ENCODE results near the gene FBXO9. TPM values are rescaled to one million over a fixed set of nuclear protein-coding genes. Genes with fewer than 3 reads are reported as not detected.
A peak's percentile ranks its signal among the peaks of the same experiment; 100 is the strongest.

Gene FBXO9
- 36.7 TPM for polyA plus RNA-seq (2013, experiment 1 of 4)
- 36.6 TPM for polyA plus RNA-seq (2013, experiment 2 of 4)
- 36.0 TPM for polyA plus RNA-seq (2013, experiment 3 of 4)
- 34.1 TPM for polyA plus RNA-seq (2013, experiment 4 of 4)

DNA sequence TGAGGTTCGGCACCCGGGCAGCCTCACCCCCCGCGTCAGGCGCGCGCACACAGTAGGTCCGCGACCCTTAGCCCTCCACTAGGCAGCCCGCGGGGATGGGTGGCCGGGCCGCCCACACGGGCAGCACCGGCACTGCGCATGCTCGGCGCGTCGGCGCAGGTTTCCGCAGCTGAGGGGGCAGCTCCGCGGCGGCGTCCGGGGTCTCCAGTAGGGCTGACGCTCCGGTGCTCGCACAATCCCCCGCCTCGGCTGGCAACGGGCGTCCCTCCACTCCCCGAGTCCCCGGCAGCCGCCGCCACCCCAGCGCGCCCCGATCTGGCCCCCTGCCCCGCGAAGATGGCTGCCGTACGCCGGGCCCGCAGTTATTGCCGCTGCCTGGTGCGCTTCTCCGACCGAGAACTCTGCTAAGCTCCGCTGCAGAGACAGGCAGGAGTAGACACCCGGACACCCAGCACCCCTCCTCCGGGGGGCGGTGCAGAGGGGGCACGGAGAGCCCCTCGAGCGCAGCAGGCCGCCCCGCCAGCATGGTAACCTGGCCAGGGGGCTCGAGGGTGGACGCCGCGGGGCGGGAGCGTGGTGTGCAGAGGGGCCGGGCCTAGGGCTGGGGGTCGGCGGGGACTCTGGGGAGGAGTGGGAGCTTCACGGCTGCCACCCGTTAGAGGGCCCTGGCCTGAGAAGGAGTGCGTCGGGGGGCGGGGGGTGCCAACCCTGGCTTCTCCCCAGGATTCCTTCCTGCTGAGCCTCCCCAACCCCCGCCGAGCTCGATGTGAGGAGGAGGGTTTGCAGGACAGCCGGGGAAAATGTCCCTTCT, at the start of gene FBXO9:
FBXO9 (plus strand) TSS at position 139 of the 811 bp plus-strand sequence; CDS start at position 525, 386 bp downstream.
- H3K4me3 ChIP-seq (ENCODE audit: insufficient read depth, low read depth, low read length) = peak within 1 kb of the TSS; percentile 99
- WGBS, 2 experiments = 0% methylated on average over 78 of the region's 78 CpGs
- H3K27ac ChIP-seq (ENCODE audit: insufficient read depth, low read depth, low read length, poor library complexity, severe bottlenecking) = no peak within 1 kb of the TSS

DNA sequence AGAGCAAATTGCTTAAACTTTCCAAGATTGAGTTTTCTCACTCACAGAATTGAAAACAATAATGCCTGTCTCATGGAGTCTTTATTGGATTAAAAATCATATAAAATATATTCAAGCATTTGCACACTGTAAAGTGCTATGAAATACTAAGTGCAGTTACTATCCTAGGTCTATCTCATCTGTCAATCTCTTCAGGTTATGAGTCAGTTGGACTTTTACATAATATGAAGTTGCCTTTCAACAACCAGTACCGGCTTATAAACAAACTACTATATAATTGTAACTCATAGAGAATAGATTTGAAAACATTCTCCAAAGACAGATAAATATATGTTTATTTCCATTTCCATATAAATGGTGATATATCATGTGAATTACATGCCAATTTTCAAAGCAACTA, 49.7 kb upstream of the FBXO9 start:
- WGBS, 2 experiments = no CpG with 5 or more reads among the region's 1 CpG
- Histone ChIP-seq H3K36me3 (ENCODE audit: control insufficient read depth, insufficient read depth, low read length) (peaks cover 45% of the 10 kb centered on the region), H3K27me3 (ENCODE audit: control insufficient read depth, insufficient read depth, low read length, poor library complexity, severe bottlenecking) (no peaks in the 10 kb centered on the region), H3K4me3 (ENCODE audit: insufficient read depth, low read depth, low read length) (no peak overlapping the region), H3K4me1 (ENCODE audit: control insufficient read depth, insufficient read depth, low read length) (no peaks in the 10 kb centered on the region), H3K9me3 (ENCODE audit: control insufficient read depth, low read length) (no peaks in the 10 kb centered on the region), H3K27ac (ENCODE audit: insufficient read depth, low read depth, low read length, poor library complexity, severe bottlenecking) (no peak overlapping the region)

More for the DNA sequence above, at the start of gene FBXO9:
- Histone ChIP-seq H3K27me3 (ENCODE audit: control insufficient read depth, insufficient read depth, low read length, poor library complexity, severe bottlenecking) (peaks cover 9% of the 10 kb centered on the region), H3K36me3 (ENCODE audit: control insufficient read depth, insufficient read depth, low read length) (no peaks in the 10 kb centered on the region), H3K4me1 (ENCODE audit: control insufficient read depth, insufficient read depth, low read length) (no peaks in the 10 kb centered on the region), H3K9me3 (ENCODE audit: control insufficient read depth, low read length) (no peaks in the 10 kb centered on the region)

DNA sequence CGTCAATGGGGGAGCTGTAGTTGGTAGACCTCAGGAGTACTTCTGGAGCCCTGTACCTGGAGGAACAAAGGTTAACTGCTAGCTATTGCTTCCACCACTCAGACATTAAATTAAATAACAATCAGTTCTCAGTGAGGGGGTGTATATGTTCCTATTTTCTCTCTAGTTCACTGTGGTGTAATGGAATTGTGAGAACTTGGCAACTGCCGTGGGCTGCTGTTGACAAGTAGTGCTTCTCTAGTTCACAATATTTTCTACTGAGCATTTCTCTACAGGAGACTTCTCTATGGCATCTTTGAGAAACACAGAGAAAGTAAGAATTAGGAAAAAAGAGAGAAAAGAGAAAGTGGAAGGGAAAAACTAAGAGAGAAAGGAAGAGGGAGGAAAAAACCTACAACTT, 46.8 kb upstream of the FBXO9 start:
- Histone ChIP-seq H3K27ac (ENCODE audit: insufficient read depth, low read depth, low read length, poor library complexity, severe bottlenecking) (no peak overlapping the region), H3K36me3 (ENCODE audit: control insufficient read depth, insufficient read depth, low read length) (peaks cover 22% of the 10 kb centered on the region), H3K4me1 (ENCODE audit: control insufficient read depth, insufficient read depth, low read length) (no peaks in the 10 kb centered on the region), H3K9me3 (ENCODE audit: control insufficient read depth, low read length) (no peaks in the 10 kb centered on the region), H3K27me3 (ENCODE audit: control insufficient read depth, insufficient read depth, low read length, poor library complexity, severe bottlenecking) (no peaks in the 10 kb centered on the region), H3K4me3 (ENCODE audit: insufficient read depth, low read depth, low read length) (no peak overlapping the region)
- WGBS, 2 experiments = 98 to 100% methylated on average over 2 of the region's 2 CpGs

DNA sequence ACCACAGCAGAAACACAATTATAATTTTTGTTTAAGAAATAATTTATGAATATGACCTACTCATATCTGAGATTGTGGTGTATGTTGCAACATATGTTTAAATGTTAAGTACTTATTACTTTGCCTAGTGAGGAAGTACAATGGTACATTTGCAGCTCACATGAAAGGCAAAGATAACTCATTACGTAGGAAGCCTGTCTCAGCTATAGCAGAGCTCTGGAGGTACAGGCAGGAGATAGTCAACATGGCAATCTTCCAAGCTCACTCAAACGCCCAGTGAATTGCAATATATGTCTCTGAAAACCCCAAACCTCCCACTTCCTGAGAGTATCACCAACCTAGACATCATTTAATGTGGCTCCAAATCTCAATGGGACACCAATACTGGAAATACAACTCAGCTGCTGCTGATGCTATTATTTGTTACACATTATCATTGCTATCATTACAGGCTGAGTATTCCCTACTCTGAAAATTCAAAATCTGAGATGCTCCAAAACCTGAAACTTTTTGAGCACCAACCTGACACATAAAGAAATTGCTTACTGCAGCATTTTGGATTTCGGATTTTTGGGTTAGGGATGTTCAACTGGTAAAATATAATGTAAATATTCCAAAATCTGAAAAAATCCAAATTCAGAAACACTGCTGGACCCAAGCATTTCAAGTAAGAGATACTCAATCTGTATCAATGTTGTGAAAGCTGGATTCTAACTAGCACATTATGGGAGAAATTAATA, 45.0 kb upstream of the FBXO9 start:
- H3K27ac ChIP-seq (ENCODE audit: insufficient read depth, low read depth, low read length, poor library complexity, severe bottlenecking) = no peak overlapping the region
- H3K36me3 ChIP-seq (ENCODE audit: control insufficient read depth, insufficient read depth, low read length) = peaks cover 17% of the 10 kb centered on the region
- H3K4me1 ChIP-seq (ENCODE audit: control insufficient read depth, insufficient read depth, low read length) = no peaks in the 10 kb centered on the region
- 90 to 95% methylated on average over 2 to 3 of the region's 3 CpGs for WGBS, 2 experiments
- H3K9me3 ChIP-seq (ENCODE audit: control insufficient read depth, low read length) = no peaks in the 10 kb centered on the region
- no peaks in the 10 kb centered on the region for H3K27me3 ChIP-seq (ENCODE audit: control insufficient read depth, insufficient read depth, low read length, poor library complexity, severe bottlenecking)
- H3K4me3 ChIP-seq (ENCODE audit: insufficient read depth, low read depth, low read length) = no peak overlapping the region

DNA sequence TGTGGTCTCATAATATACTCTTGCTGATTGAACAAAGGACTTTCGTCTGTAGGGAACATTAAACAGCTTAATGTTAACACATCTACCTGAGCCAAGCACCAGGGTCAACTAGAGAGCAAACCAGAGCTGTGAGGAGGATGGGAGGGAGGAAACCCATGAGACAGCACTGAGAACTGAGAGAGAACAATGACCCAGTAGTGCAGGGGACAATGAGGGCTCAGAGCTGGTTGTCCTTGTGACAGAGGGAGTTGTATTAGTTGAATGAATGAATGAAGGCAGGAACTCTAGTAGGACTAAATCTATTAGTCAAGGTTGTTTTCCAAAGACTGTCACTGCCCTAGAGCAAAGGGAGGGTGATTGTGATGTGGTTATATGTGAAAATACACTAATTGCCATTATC, 41.9 kb upstream of the FBXO9 start:
- Histone ChIP-seq H3K9me3 (ENCODE audit: control insufficient read depth, low read length) (no peaks in the 10 kb centered on the region), H3K4me1 (ENCODE audit: control insufficient read depth, insufficient read depth, low read length) (no peaks in the 10 kb centered on the region), H3K27ac (ENCODE audit: insufficient read depth, low read depth, low read length, poor library complexity, severe bottlenecking) (no peak overlapping the region), H3K36me3 (ENCODE audit: control insufficient read depth, insufficient read depth, low read length) (peaks cover 4% of the 10 kb centered on the region), H3K27me3 (ENCODE audit: control insufficient read depth, insufficient read depth, low read length, poor library complexity, severe bottlenecking) (no peaks in the 10 kb centered on the region), H3K4me3 (ENCODE audit: insufficient read depth, low read depth, low read length) (no peak overlapping the region)
- WGBS, 2 experiments = 90 to 92% methylated on average over 1 of the region's 1 CpG

DNA sequence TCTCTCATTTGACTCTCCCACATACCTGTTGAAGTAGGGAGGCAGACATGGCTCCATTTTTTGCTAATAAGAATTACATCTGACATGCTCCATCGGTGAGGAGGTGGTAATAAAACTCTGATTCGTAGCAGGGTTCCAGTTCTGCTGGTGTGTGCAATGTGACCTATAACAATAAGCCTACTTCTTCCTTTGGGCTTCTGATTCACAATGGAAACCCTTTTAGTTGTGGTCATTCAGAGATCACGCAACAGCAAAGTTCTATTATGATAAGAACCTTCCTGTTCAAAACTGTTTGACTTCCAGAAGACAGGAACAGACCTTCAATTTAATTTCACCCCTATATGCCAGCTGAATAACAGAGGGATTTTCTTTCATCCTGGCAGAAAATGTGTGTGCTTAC, 38.7 kb upstream of the FBXO9 start:
- Histone ChIP-seq H3K4me1 (ENCODE audit: control insufficient read depth, insufficient read depth, low read length) (no peaks in the 10 kb centered on the region), H3K27me3 (ENCODE audit: control insufficient read depth, insufficient read depth, low read length, poor library complexity, severe bottlenecking) (no peaks in the 10 kb centered on the region), H3K4me3 (ENCODE audit: insufficient read depth, low read depth, low read length) (no peak overlapping the region), H3K27ac (ENCODE audit: insufficient read depth, low read depth, low read length, poor library complexity, severe bottlenecking) (no peak overlapping the region), H3K9me3 (ENCODE audit: control insufficient read depth, low read length) (no peaks in the 10 kb centered on the region), H3K36me3 (ENCODE audit: control insufficient read depth, insufficient read depth, low read length) (peaks cover 12% of the 10 kb centered on the region)
- WGBS, 2 experiments = 92 to 97% methylated on average over 3 of the region's 3 CpGs

DNA sequence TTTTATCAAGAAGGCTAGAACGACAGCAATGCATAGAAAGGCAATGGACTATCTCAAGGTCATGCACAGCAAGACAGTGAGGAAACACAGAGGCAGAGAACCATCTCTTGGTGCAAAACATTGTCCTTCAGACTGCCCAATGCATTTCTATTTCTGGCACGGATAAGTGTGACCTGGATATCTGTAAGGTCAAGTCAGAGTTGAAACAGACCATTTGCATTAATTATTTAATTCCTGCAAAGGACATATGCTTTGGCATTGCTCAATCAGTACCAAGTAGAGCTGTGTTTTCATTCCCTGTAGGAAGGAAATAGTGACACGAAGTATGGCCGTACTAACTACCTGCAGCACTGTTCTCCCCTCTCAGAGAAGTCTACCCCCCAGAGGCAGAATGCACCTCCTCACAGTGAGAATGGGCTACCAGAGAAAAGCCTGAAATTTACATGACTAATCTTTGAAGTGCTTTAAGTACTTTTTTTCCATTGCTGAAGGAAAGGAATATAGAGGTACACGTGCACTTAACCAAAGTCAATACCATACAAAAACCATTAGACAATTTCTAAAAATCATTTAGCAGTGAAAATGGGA, 38.0 kb upstream of the FBXO9 start:
- WGBS, 2 experiments = 87 to 90% methylated on average over 4 of the region's 5 CpGs
- Histone ChIP-seq H3K36me3 (ENCODE audit: control insufficient read depth, insufficient read depth, low read length) (peaks cover 15% of the 10 kb centered on the region), H3K27me3 (ENCODE audit: control insufficient read depth, insufficient read depth, low read length, poor library complexity, severe bottlenecking) (no peaks in the 10 kb centered on the region), H3K9me3 (ENCODE audit: control insufficient read depth, low read length) (no peaks in the 10 kb centered on the region), H3K27ac (ENCODE audit: insufficient read depth, low read depth, low read length, poor library complexity, severe bottlenecking) (no peak overlapping the region), H3K4me1 (ENCODE audit: control insufficient read depth, insufficient read depth, low read length) (no peaks in the 10 kb centered on the region), H3K4me3 (ENCODE audit: insufficient read depth, low read depth, low read length) (no peak overlapping the region)

DNA sequence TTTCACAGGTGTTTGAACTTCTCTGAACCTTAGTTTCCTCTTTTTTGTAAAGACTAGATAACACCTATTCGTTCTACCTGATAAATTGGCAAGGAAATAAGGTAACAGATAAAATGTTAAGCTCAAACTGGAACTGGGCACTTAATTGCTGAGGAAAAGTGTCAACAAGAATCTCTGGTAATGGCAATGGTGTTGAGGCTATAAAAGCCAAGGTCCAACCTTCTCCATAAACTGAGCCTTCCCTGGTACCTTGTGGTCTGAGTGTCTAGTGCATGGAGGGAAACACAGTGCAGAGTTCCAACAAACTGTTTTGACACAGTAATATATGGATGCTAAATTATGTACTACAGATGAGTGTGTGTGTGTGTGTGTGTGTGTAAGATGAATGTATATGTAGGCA, 36.7 kb upstream of the FBXO9 start:
- H3K27ac ChIP-seq (ENCODE audit: insufficient read depth, low read depth, low read length, poor library complexity, severe bottlenecking) = no peak overlapping the region
- H3K27me3 ChIP-seq (ENCODE audit: control insufficient read depth, insufficient read depth, low read length, poor library complexity, severe bottlenecking) = no peaks in the 10 kb centered on the region
- no peaks in the 10 kb centered on the region for H3K9me3 ChIP-seq (ENCODE audit: control insufficient read depth, low read length)
- H3K4me3 ChIP-seq (ENCODE audit: insufficient read depth, low read depth, low read length) = no peak overlapping the region
- WGBS, 2 experiments = 100% methylated on average over 1 of the region's 1 CpG
- H3K4me1 ChIP-seq (ENCODE audit: control insufficient read depth, insufficient read depth, low read length) = no peaks in the 10 kb centered on the region
- H3K36me3 ChIP-seq (ENCODE audit: control insufficient read depth, insufficient read depth, low read length) = peaks cover 15% of the 10 kb centered on the region

DNA sequence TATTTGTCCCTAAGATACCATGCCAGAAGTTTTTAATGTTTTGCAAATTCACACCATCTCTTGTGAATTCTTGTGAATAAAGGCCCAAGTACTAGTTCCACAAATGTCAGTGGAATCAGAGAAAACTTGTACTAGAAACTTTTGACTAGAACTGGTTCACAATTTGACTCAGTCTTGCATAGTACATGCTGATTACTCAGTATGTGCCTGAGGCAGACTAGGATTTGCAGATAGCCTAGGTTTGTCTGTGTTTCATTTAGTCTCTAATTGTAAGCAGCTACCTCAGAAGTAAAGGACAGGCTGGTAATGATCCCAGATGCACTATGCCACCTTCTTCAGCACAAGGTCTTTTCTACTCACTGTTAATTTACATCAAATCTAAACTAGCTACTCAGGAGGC, 35.9 kb upstream of the FBXO9 start:
- no peak overlapping the region for H3K27ac ChIP-seq (ENCODE audit: insufficient read depth, low read depth, low read length, poor library complexity, severe bottlenecking)
- no peaks in the 10 kb centered on the region for H3K27me3 ChIP-seq (ENCODE audit: control insufficient read depth, insufficient read depth, low read length, poor library complexity, severe bottlenecking)
- no peaks in the 10 kb centered on the region for H3K4me1 ChIP-seq (ENCODE audit: control insufficient read depth, insufficient read depth, low read length)
- no peak overlapping the region for H3K4me3 ChIP-seq (ENCODE audit: insufficient read depth, low read depth, low read length)
- peaks cover 15% of the 10 kb centered on the region for H3K36me3 ChIP-seq (ENCODE audit: control insufficient read depth, insufficient read depth, low read length)
- no peaks in the 10 kb centered on the region for H3K9me3 ChIP-seq (ENCODE audit: control insufficient read depth, low read length)

DNA sequence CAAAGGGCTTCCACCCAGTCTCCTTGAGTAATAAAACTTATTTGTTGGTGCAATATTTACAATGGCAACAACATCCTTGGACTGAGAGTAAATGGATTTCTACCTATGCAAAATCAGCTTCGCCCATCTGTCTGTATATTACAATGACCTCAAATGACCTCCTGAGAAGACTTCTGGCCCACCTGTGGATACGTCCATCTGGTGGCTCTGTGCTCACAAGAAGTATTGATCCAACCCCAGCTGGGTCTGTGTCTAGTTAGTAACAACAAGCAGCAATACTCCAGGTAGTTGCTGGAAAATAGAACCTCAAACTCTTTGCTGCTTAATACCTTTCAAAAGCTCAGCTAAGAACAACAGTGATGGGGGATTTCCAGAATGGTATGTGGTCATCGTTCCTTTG, 35.4 kb upstream of the FBXO9 start:
- Histone ChIP-seq H3K4me1 (ENCODE audit: control insufficient read depth, insufficient read depth, low read length) (no peaks in the 10 kb centered on the region), H3K4me3 (ENCODE audit: insufficient read depth, low read depth, low read length) (no peak overlapping the region), H3K36me3 (ENCODE audit: control insufficient read depth, insufficient read depth, low read length) (peaks cover 16% of the 10 kb centered on the region), H3K27ac (ENCODE audit: insufficient read depth, low read depth, low read length, poor library complexity, severe bottlenecking) (no peak overlapping the region), H3K27me3 (ENCODE audit: control insufficient read depth, insufficient read depth, low read length, poor library complexity, severe bottlenecking) (no peaks in the 10 kb centered on the region), H3K9me3 (ENCODE audit: control insufficient read depth, low read length) (no peaks in the 10 kb centered on the region)
- 94 to 97% methylated on average over 3 of the region's 3 CpGs for WGBS, 2 experiments

Data from ectodermal cell (in vitro differentiated cells).